Measurements from ENCODE around the gene TBK1.

DNA sequence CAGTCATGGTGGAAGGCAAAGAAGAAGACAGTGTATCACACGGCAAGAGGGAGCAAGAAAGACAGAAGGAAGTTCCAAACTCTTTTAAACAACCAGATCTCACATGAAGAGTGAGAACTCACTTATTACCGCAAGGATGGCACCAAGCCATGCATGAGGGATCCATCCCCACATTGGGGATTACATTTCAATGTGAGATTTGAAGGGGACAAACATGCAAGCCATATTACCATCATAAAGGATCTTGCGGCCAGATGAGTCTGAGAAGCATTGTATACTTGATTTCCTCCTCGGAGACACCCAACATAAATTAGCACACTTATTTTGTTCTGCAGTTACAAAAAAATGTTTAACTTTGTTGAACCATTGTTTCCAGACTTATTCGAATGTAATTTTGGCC lies 66.5 kb downstream of the TBK1 start:
- TF ChIP-seq, protein P1, sequence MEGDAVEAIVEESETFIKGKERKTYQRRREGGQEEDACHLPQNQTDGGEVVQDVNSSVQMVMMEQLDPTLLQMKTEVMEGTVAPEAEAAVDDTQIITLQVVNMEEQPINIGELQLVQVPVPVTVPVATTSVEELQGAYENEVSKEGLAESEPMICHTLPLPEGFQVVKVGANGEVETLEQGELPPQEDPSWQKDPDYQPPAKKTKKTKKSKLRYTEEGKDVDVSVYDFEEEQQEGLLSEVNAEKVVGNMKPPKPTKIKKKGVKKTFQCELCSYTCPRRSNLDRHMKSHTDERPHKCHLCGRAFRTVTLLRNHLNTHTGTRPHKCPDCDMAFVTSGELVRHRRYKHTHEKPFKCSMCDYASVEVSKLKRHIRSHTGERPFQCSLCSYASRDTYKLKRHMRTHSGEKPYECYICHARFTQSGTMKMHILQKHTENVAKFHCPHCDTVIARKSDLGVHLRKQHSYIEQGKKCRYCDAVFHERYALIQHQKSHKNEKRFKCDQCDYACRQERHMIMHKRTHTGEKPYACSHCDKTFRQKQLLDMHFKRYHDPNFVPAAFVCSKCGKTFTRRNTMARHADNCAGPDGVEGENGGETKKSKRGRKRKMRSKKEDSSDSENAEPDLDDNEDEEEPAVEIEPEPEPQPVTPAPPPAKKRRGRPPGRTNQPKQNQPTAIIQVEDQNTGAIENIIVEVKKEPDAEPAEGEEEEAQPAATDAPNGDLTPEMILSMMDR (conservative IDR thresholded peaks at IDR 0.05; ENCODE audit: low read length) = no peak
- no peak for TF ChIP-seq EZH2phosphoT487 (IDR thresholded peaks at IDR 0.05; ENCODE audit: borderline replicate concordance)
